K562 (cell line): ENCODE data around the gene MYL5. TPM values are rescaled to one million over a fixed set of nuclear protein-coding genes. Genes with fewer than 3 reads are reported as not detected.

Experiments
- CBFA2T3 ChIP-seq: fragments of 450-650 bp; IDR thresholded peaks from 2 replicates; pipeline ENCODE4 v1.6.1; 2017
- CSDE1 ChIP-seq, 2 experiments: fragments of 450-650 bp; IDR thresholded peaks; 2 replicates each; pipeline ENCODE4 v1.6.1; 2016; ENCODE audit warnings: mild to moderate bottlenecking in 1 of 2
- CTBP1 ChIP-seq: fragments of 450-650 bp; IDR thresholded peaks from 2 replicates; pipeline ENCODE4 v1.6.1; 2016; ENCODE audit warnings: borderline replicate concordance
- HMG20B ChIP-seq: fragments of 250-450 bp; sonication (Bioruptor Pico); IDR thresholded peaks from 2 replicates; pipeline ENCODE4 v1.5.0; 2021; ENCODE audit warnings: mild to moderate bottlenecking
- HMGN3 ChIP-seq: IDR thresholded peaks from 2 replicates; pipeline ENCODE4 v1.6.1; 2011; ENCODE audit warnings: borderline replicate concordance, low read depth, mild to moderate bottlenecking, mixed read lengths, low read length; ENCODE audit not compliant: insufficient read length; ENCODE audit errors: extremely low read depth
- JUND ChIP-seq, 2 experiments: IDR thresholded peaks; 2 replicates in 1 of 2; 3 replicates in 1 of 2; pipeline ENCODE4 v1.6.1; 2011; ENCODE audit warnings: borderline replicate concordance in 2 of 2, low read depth in 2 of 2, low read length in 2 of 2, improper control_type of control experiment in 1 of 2, missing biosample characterization in 1 of 2, missing genetic modification characterization in 1 of 2, missing genetic modification reagents in 1 of 2
- NFIC ChIP-seq: fragments of 450-650 bp; IDR thresholded peaks from 2 replicates; pipeline ENCODE4 v1.6.1; 2017; ENCODE audit warnings: mild to moderate bottlenecking, inconsistent platforms
- SRSF7 ChIP-seq: fragments of 200-400 bp; formaldehyde crosslinking; optimal IDR thresholded peaks from 2 replicates; pipeline ENCODE3; 2017; ENCODE audit warnings: mild to moderate bottlenecking, low read depth, low read length
- SUPT5H ChIP-seq: fragments of 450-650 bp; IDR thresholded peaks from 2 replicates; pipeline ENCODE4 v1.6.1; 2016
- ZNF197 ChIP-seq: fragments of 200-800 bp; sonication (Bioruptor generic); IDR thresholded peaks from 2 replicates; pipeline ENCODE4 v1.6.1; 2016; ENCODE audit warnings: low read depth, missing genetic modification characterization, missing compliant biosample characterization
- ZNF717 ChIP-seq: fragments of 250-450 bp; sonication (Bioruptor Pico); IDR thresholded peaks from 2 replicates; pipeline ENCODE4 v1.5.0; 2021
- polyA plus RNA-seq, 8 experiments: library from polyadenylated mRNA; depleted of rRNA in 4 of 8; stranded (reverse) in 5 of 8; unstranded in 3 of 8; fragments of >200 nt; fragmentation: Nextera tagmentation in 2 of 8; fragmentation: Illumina TruSeq in 1 of 8; extraction: Ambion mirVana in 2 of 8; extraction: Trizol in 1 of 8; gene quantifications; 2 replicates each; pipeline versions ENCODE4 v1.2.1 to v1.2.3, GENCODE V29; 2011 to 2014; ENCODE audit warnings: inconsistent platforms in 1 of 8, missing spikeins in 1 of 8
- total RNA-seq, 7 experiments: library from RNA; depleted of rRNA in 6 of 7; stranded (reverse); fragments of >200 nt in 6 of 7; fragmentation: Illumina TruSeq in 2 of 7; extraction: Trizol in 2 of 7; gene quantifications; 2 replicates each; pipeline versions ENCODE4 v1.2.1 to v1.2.3, GENCODE V29; 2011 to 2021; ENCODE audit warnings: low replicate concordance in 1 of 7
- TF ChIP-seq, protein P1 (sequence below): fragments of 450-650 bp; conservative IDR thresholded peaks from 2 replicates; pipeline ENCODE4 v1.6.1; 2016; ENCODE audit warnings: missing genetic modification characterization, low read depth, mild to moderate bottlenecking, control low read depth, missing compliant biosample characterization
- TF ChIP-seq, protein P2 (sequence below): fragments of 200-800 bp; sonication (Bioruptor generic); IDR thresholded peaks from 2 replicates; pipeline ENCODE4 v1.6.1; 2017; ENCODE audit warnings: missing genetic modification characterization, missing compliant biosample characterization
- TF ChIP-seq, protein P3 (sequence below), 2 experiments: IDR thresholded peaks; 2 replicates each; pipeline ENCODE4 v1.6.1; 2011; ENCODE audit warnings: borderline replicate concordance in 1 of 2, control low read depth in 1 of 2, low read depth in 1 of 2, low read length in 1 of 2, mild to moderate bottlenecking in 1 of 2, mixed read lengths in 1 of 2, moderate library complexity in 1 of 2; ENCODE audit not compliant: insufficient read depth in 1 of 2, insufficient read length in 1 of 2, poor library complexity in 1 of 2, severe bottlenecking in 1 of 2; ENCODE audit errors: extremely low read depth in 1 of 2
- TF ChIP-seq, protein P4 (sequence below): fragments of 450-650 bp; IDR thresholded peaks from one replicate; pipeline ENCODE4 v1.6.1; 2018; ENCODE audit warnings: mild to moderate bottlenecking, moderate library complexity; ENCODE audit not compliant: partially characterized antibody

Gene MYL5
- total and polyA plus RNA-seq, 9 of the 15 experiments (the other 6 are each of a cell fraction or from before 2014, with no cell fraction given), result 1.4 to 10.0 (median 4.1) TPM

DNA sequence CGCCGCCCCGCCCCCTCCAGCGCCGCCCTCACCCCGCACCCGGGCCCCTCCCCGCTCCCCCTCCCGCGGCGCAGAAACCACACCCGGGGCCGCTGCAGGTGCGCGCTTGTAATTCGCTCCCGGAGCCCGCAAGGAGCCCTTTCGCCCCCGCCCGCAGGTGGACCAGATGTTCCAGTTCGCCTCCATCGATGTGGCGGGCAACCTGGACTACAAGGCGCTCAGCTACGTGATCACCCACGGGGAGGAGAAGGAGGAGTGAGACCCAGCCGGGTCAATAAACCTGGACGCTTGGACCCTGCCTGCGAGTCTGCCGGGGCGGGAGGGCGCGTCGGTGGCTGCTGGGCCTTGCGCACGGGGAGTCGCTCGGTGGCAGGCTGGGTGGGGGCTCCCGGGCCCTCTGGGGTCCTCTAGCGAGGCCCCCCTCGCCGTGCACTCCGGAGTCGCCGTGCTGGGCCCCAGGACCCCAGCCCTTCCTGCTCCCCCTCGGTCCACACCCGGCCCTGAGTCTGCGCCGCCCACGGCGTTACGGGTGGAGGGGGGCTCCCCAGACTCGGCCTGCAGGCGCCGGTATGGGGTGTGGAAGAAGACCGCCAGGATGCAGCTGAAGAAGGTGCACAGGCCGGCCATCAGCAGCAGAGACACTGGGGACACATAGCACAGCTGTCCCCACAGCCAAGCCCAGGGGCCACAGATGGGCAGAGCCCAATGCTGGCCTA lies 7.6 kb downstream of the MYL5 start (continued):
- TF ChIP-seq, protein P1, sequence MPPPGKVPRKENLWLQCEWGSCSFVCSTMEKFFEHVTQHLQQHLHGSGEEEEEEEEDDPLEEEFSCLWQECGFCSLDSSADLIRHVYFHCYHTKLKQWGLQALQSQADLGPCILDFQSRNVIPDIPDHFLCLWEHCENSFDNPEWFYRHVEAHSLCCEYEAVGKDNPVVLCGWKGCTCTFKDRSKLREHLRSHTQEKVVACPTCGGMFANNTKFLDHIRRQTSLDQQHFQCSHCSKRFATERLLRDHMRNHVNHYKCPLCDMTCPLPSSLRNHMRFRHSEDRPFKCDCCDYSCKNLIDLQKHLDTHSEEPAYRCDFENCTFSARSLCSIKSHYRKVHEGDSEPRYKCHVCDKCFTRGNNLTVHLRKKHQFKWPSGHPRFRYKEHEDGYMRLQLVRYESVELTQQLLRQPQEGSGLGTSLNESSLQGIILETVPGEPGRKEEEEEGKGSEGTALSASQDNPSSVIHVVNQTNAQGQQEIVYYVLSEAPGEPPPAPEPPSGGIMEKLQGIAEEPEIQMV (tag), result no peak
- TF ChIP-seq HMG20B (no peak), SRSF7 (no peak), HMGN3 (no peak), CBFA2T3 (0 out of 2 replicates have a peak, but pooled peaks have one; percentile 20), ZNF197 (CRISPR knock-in tag) (no peak), CSDE1 (IDR thresholded peaks at IDR 0.05) (no peak), NFIC (no peak), SUPT5H (no peak), ZNF717 (CRISPR knock-in tag) (no peak), JUND (IDR thresholded peaks at IDR 0.05; ENCODE audit: borderline replicate concordance, low read depth, low read length) (no peak), JUND (tag; IDR thresholded peaks at IDR 0.05; ENCODE audit: borderline replicate concordance, low read depth, low read length) (no peak), CTBP1 (peak; percentile 39; the same call in 1 of the 2 replicates)
- TF ChIP-seq, protein P2, sequence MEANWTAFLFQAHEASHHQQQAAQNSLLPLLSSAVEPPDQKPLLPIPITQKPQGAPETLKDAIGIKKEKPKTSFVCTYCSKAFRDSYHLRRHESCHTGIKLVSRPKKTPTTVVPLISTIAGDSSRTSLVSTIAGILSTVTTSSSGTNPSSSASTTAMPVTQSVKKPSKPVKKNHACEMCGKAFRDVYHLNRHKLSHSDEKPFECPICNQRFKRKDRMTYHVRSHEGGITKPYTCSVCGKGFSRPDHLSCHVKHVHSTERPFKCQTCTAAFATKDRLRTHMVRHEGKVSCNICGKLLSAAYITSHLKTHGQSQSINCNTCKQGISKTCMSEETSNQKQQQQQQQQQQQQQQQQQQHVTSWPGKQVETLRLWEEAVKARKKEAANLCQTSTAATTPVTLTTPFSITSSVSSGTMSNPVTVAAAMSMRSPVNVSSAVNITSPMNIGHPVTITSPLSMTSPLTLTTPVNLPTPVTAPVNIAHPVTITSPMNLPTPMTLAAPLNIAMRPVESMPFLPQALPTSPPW (CRISPR knock-in tag), result peak; percentile 89
- TF ChIP-seq, protein P3, sequence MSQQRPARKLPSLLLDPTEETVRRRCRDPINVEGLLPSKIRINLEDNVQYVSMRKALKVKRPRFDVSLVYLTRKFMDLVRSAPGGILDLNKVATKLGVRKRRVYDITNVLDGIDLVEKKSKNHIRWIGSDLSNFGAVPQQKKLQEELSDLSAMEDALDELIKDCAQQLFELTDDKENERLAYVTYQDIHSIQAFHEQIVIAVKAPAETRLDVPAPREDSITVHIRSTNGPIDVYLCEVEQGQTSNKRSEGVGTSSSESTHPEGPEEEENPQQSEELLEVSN (IDR thresholded peaks at IDR 0.05; ENCODE audit: borderline replicate concordance in 1 of 2, extremely low read depth in 1 of 2, insufficient read depth in 1 of 2, insufficient read length in 1 of 2, low read depth in 1 of 2, low read length in 1 of 2, poor library complexity in 1 of 2, severe bottlenecking in 1 of 2), result no peak
- TF ChIP-seq, protein P4, sequence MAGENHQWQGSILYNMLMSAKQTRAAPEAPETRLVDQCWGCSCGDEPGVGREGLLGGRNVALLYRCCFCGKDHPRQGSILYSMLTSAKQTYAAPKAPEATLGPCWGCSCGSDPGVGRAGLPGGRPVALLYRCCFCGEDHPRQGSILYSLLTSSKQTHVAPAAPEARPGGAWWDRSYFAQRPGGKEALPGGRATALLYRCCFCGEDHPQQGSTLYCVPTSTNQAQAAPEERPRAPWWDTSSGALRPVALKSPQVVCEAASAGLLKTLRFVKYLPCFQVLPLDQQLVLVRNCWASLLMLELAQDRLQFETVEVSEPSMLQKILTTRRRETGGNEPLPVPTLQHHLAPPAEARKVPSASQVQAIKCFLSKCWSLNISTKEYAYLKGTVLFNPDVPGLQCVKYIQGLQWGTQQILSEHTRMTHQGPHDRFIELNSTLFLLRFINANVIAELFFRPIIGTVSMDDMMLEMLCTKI, result no peak
- TF ChIP-seq, all 486 proteins: peak for 13
